Activated naive CD8-positive, alpha-beta T cell treated with anti-CD3 and anti-CD28 coated beads, Interleukin-2, amount 50 U/mL, for 24 hours (primary cell): ENCODE measurements around the gene CLTA.
"Not testable (repeated sequence)": the region's sequence is repeated elsewhere in the genome, so short reads cannot be mapped to it uniquely, and the experiment has no call there.

Experiments used
- ATAC-seq: fragments of 150-1000 bp; cut with Tn5 transposase; one replicate; pipeline ENCODE4 v1.10.0; 2021
- DNase-seq: peaks from one replicate; pipeline ENCODE4 v3.0.0; 2021
- H3K27ac Mint-ChIP-seq: one replicate; pipeline ENCODE4 v1.8.0; 2021; ENCODE audit warnings: mild to moderate bottlenecking, mixed read lengths
- H3K27me3 Mint-ChIP-seq: one replicate; pipeline ENCODE4 v1.8.0; 2021; ENCODE audit warnings: mixed read lengths
- H3K36me3 Mint-ChIP-seq: one replicate; pipeline ENCODE4 v1.8.0; 2021; ENCODE audit warnings: low read depth, mixed read lengths
- H3K4me1 Mint-ChIP-seq: one replicate; pipeline ENCODE4 v1.8.0; 2021; ENCODE audit warnings: mixed read lengths
- H3K4me3 Mint-ChIP-seq: one replicate; pipeline ENCODE4 v1.8.0; 2021; ENCODE audit warnings: mild to moderate bottlenecking, moderate library complexity, mixed read lengths
- H3K9me3 Mint-ChIP-seq: one replicate; pipeline ENCODE4 v1.8.0; 2021; ENCODE audit warnings: mixed read lengths

CLTA gene

GRCh38 chr9:36151316-36152210 lies 39.2 kb upstream of the CLTA start:
- peak overlapping the region; percentile 66 for H3K4me3 Mint-ChIP-seq
- no peaks in the 10 kb centered on the region for H3K27me3 Mint-ChIP-seq
- peaks cover 79% of the 10 kb centered on the region for H3K4me1 Mint-ChIP-seq
- no peaks in the 10 kb centered on the region for H3K9me3 Mint-ChIP-seq
- H3K36me3 Mint-ChIP-seq: peaks cover 9% of the 10 kb centered on the region
- H3K27ac Mint-ChIP-seq: peak overlapping the region; percentile 89
- DNase-seq (peak; percentile 87), ATAC-seq (peak; percentile 90)

GRCh38 chr9:36152741-36153438 lies 37.8 kb upstream of the CLTA start:
- Mint-ChIP-seq H3K4me3 (no peak overlapping the region), H3K27me3 (no peaks in the 10 kb centered on the region), H3K36me3 (peaks cover 4% of the 10 kb centered on the region), H3K9me3 (no peaks in the 10 kb centered on the region), H3K27ac (peak overlapping the region; percentile 52), H3K4me1 (peaks cover 69% of the 10 kb centered on the region)
- DNase-seq: no peak
- no peak for ATAC-seq

GRCh38 chr9:36153746-36154145 lies 37.0 kb upstream of the CLTA start:
- Mint-ChIP-seq H3K9me3 (no peaks in the 10 kb centered on the region), H3K36me3 (peaks cover 4% of the 10 kb centered on the region), H3K4me1 (peaks cover 65% of the 10 kb centered on the region), H3K27ac (peak overlapping the region; percentile 56), H3K27me3 (no peaks in the 10 kb centered on the region), H3K4me3 (no peak overlapping the region)
- DNase-seq: no peak
- ATAC-seq: no peak

GRCh38 chr9:36154331-36154952 lies 36.3 kb upstream of the CLTA start:
- Mint-ChIP-seq H3K4me1 (peaks cover 60% of the 10 kb centered on the region), H3K27me3 (no peaks in the 10 kb centered on the region), H3K4me3 (no peak overlapping the region), H3K36me3 (peaks cover 4% of the 10 kb centered on the region), H3K9me3 (no peaks in the 10 kb centered on the region), H3K27ac (peak overlapping the region; percentile 56)
- DNase-seq (no peak), ATAC-seq (no peak)

DNA sequence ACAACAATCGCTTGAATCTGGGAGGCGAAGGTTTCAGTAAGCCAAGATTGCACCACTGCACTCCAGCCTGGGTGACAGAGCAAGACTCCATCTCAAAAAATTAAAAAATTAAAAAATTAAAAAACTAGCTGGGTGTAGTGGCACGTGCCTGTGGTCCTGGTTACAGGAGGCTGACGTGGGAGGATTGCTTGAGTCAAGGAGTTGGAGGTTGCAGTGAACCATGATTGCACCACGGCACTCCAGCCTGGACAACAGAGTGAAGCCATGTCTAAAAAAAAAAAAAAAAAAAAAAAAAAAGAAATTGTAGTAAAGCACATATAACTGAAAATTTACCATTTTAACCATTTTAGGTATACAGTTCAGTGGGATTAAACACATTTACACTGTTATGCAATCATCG lies 34.6 kb upstream of the CLTA start:
- DNase-seq (no peak), ATAC-seq (no peak)
- Mint-ChIP-seq H3K36me3 (peaks cover 6% of the 10 kb centered on the region), H3K9me3 (no peaks in the 10 kb centered on the region), H3K4me1 (peaks cover 47% of the 10 kb centered on the region), H3K27me3 (no peaks in the 10 kb centered on the region), H3K4me3 (no peak overlapping the region), H3K27ac (no peak overlapping the region)

DNA sequence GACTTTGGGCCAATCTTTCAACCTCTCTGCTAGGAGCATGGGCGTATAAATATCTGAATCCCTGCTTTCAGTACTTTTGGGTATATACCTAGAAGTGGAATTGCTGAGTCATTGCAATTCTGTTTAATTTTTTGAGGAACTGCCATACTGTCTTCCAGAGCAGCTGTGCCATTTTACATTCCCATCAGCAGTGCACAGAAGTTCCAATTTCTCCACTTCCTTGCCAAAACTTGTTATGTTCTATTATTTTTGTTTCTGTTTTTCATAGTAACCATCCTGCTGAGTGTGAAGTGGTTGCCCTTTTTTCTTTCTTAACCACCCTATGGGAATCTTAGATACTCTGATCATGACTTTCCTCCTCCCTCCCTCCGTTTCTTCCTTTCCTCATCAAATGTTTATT lies 32.6 kb upstream of the CLTA start:
- no peak for DNase-seq
- no peak overlapping the region for H3K4me3 Mint-ChIP-seq
- no peaks in the 10 kb centered on the region for H3K9me3 Mint-ChIP-seq
- ATAC-seq: no peak
- H3K4me1 Mint-ChIP-seq: peaks cover 28% of the 10 kb centered on the region
- H3K36me3 Mint-ChIP-seq: peaks cover 6% of the 10 kb centered on the region
- no peaks in the 10 kb centered on the region for H3K27me3 Mint-ChIP-seq
- no peak overlapping the region for H3K27ac Mint-ChIP-seq

DNA sequence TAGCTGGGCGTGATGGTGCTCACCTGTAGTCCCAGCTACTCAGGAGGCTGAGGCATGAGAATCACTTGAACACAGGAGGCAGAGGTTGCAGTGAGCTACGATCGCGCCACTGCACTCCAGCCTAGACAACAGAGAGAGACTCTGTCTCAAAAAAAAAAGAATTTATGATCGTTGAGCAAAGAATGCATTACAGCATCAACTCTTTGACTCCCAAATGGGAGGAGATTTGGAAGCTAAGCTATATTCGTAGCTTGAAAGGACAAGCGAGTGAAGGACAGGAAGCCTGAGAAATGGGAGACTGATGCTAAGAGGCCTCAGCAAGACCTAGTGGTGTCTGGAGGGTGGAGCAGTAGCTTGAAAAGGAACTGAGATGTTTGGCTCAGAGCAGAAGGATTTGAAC lies 31.8 kb upstream of the CLTA start:
- no peak overlapping the region for H3K27ac Mint-ChIP-seq
- ATAC-seq (no peak), DNase-seq (no peak)
- H3K4me1 Mint-ChIP-seq: peaks cover 22% of the 10 kb centered on the region
- H3K27me3 Mint-ChIP-seq: no peaks in the 10 kb centered on the region
- no peaks in the 10 kb centered on the region for H3K9me3 Mint-ChIP-seq
- H3K36me3 Mint-ChIP-seq: peaks cover 6% of the 10 kb centered on the region
- H3K4me3 Mint-ChIP-seq: no peak overlapping the region

GRCh38 chr9:36159509-36159908 lies 31.2 kb upstream of the CLTA start:
- not testable (repeated sequence) for H3K4me3 Mint-ChIP-seq, DNase-seq, ATAC-seq, H3K9me3 Mint-ChIP-seq, H3K27me3 Mint-ChIP-seq, H3K36me3 Mint-ChIP-seq, H3K27ac Mint-ChIP-seq
- peaks cover 16% of the 10 kb centered on the region for H3K4me1 Mint-ChIP-seq

GRCh38 chr9:36160126-36160525 lies 30.6 kb upstream of the CLTA start:
- not testable (repeated sequence) for H3K4me3 Mint-ChIP-seq, H3K27me3 Mint-ChIP-seq, H3K9me3 Mint-ChIP-seq, DNase-seq, H3K36me3 Mint-ChIP-seq, ATAC-seq, H3K27ac Mint-ChIP-seq
- H3K4me1 Mint-ChIP-seq: peaks cover 10% of the 10 kb centered on the region

DNA sequence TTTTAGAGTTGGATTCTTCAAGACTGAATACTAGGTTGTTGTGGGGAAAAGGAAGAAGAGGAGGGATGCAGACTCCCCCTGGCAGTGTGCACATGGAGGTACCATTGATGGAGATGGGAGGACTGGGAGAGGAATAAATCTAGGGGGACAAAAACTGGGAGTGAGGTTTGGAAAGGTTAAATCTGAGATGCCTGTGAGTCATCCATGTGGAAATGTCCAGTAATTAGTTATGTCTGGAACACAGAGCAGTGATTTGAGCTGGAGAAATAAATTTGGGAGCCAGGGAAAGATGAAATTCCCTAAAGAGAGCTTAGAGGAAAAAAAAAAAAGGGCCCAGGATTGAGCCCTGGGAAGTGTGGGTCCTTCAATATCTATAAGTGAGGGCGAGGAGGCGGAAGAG lies 29.5 kb upstream of the CLTA start:
- peaks cover 6% of the 10 kb centered on the region for H3K36me3 Mint-ChIP-seq
- ATAC-seq (no peak), DNase-seq (no peak)
- no peak overlapping the region for H3K4me3 Mint-ChIP-seq
- H3K27ac Mint-ChIP-seq: no peak overlapping the region
- peaks cover 11% of the 10 kb centered on the region for H3K4me1 Mint-ChIP-seq
- no peaks in the 10 kb centered on the region for H3K9me3 Mint-ChIP-seq
- no peaks in the 10 kb centered on the region for H3K27me3 Mint-ChIP-seq

DNA sequence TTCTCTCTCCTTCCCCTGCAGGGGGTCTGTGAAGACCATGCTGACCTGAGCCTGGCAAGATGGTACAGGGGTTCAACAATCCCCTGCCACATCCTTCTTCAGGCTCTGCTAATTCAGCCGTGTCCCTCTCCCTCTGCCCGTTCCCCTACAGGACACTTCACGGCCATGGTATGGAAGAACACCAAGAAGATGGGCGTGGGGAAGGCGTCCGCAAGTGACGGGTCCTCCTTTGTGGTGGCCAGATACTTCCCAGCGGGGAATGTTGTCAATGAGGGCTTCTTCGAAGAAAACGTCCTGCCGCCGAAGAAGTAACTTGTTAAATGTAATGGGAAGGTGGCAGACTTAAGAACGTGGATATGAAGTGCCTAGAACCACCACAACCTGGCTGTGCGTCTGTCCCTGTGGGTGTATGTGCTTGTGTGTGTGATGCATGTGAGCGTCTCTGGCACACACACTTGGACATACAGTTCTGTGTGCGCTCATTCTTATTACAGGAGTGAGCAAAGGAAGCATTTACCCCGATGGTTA lies 28.4 kb upstream of the CLTA start:
- ATAC-seq: no peak
- Mint-ChIP-seq H3K4me3 (no peak overlapping the region), H3K27me3 (no peaks in the 10 kb centered on the region), H3K4me1 (peaks cover 15% of the 10 kb centered on the region), H3K9me3 (no peaks in the 10 kb centered on the region), H3K27ac (no peak overlapping the region), H3K36me3 (peaks cover 2% of the 10 kb centered on the region)
- no peak for DNase-seq

DNA sequence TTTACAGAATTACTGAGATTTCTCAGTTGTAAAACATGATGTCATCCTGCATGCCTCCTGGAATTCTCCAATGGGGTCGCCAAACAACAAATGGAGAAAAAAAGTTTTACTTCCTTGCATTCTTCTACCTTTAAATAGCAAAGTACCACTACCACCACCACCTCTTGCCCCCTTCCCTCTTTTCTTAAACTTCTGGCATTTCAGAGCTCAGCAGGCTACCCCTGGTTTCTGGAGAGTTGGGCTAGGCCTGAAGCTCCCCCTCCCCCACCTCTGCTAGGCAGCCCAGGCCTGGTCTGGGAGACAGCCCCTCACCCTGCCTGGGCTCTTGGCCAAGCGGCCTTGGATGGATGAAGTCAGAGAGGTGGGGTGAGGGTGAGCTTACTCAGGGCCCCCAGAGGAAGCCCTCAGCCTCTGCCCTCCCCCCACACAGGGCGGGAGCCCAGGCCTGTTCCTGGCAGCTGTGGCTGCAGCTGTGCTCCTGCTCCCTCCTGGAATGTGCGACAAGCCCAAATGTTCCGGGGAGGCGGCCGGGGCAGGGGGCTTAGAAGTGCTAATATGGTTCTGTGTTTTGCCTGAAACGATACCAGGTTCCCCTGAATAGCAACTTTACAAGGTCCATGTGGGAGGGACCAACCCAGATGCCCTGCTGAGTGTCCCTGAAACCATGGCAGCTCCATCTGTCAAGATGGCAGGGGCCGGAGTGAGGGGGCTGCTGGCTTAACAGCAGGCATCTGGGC lies 27.5 kb upstream of the CLTA start:
- H3K9me3 Mint-ChIP-seq: no peaks in the 10 kb centered on the region
- H3K36me3 Mint-ChIP-seq: peaks cover 2% of the 10 kb centered on the region
- ATAC-seq (no peak), DNase-seq (no peak)
- H3K27me3 Mint-ChIP-seq: no peaks in the 10 kb centered on the region
- peaks cover 12% of the 10 kb centered on the region for H3K4me1 Mint-ChIP-seq
- H3K4me3 Mint-ChIP-seq: no peak overlapping the region
- no peak overlapping the region for H3K27ac Mint-ChIP-seq

DNA sequence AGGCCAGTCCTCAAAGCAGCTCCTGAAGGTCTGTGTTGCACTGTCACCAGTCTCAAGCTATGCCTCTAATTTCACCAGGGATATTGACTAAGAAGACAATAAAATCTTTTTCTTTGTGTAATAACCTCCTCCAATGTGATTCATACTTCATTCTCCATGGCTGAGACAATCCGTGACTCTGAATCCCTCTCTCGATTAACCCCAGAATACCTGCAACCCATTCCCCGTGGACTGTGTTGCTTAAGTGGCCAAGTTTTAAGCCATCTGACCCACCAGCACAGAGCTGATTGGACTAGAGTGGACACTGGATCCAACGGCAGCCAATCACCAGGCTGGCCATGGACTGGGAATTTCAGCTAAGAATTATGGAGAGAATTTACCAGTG lies 26.9 kb upstream of the CLTA start:
- H3K9me3 Mint-ChIP-seq: no peaks in the 10 kb centered on the region
- ATAC-seq: no peak
- no peak for DNase-seq
- H3K27ac Mint-ChIP-seq: no peak overlapping the region
- H3K4me1 Mint-ChIP-seq: peaks cover 10% of the 10 kb centered on the region
- H3K36me3 Mint-ChIP-seq: peaks cover 2% of the 10 kb centered on the region
- H3K4me3 Mint-ChIP-seq: no peak overlapping the region
- no peaks in the 10 kb centered on the region for H3K27me3 Mint-ChIP-seq

GRCh38 chr9:36164372-36164771 lies 26.3 kb upstream of the CLTA start:
- Mint-ChIP-seq H3K27me3 (no peaks in the 10 kb centered on the region), H3K4me3 (no peak overlapping the region), H3K4me1 (peaks cover 10% of the 10 kb centered on the region), H3K9me3 (no peaks in the 10 kb centered on the region), H3K27ac (no peak overlapping the region), H3K36me3 (peaks cover 2% of the 10 kb centered on the region)
- DNase-seq: no peak
- no peak for ATAC-seq
